Measurements from ENCODE around the gene HMX1.

HMX1 gene

GRCh38 chr4:8871417-8872401, at the start of gene HMX1:
Gene HMX1 (minus strand): TSS chr4:8871839. CDS start chr4:8871614, 225 bp downstream.
- no peak for DNase-seq

- no peak for DNase-seq
These were observed 49.3 kb upstream of the HMX1 start for GRCh38 chr4:8920969-8921368.

- DNase-seq = no peak
These were observed 48.8 kb upstream of the HMX1 start for GRCh38 chr4:8920289-8920965.

- no peak for DNase-seq
These were observed 48.1 kb upstream of the HMX1 start for GRCh38 chr4:8919651-8920288.

GRCh38 chr4:8917868-8918783, 46.5 kb upstream of the HMX1 start:
- peak in 1 of 2 donors; percentile 52 for DNase-seq

GRCh38 chr4:8917321-8917811, 45.7 kb upstream of the HMX1 start:
- DNase-seq = no peak

GRCh38 chr4:8916906-8917305, 45.3 kb upstream of the HMX1 start:
- no peak for DNase-seq

GRCh38 chr4:8916351-8916885, 44.8 kb upstream of the HMX1 start:
- DNase-seq = no peak

- no peak for DNase-seq
These were observed 43.9 kb upstream of the HMX1 start for GRCh38 chr4:8915201-8916200.

GRCh38 chr4:8914461-8915171, 43.0 kb upstream of the HMX1 start:
- DNase-seq = no peak

- DNase-seq = no peak
These were observed 42.3 kb upstream of the HMX1 start for GRCh38 chr4:8913858-8914460.

- DNase-seq = no peak
These were observed 41.6 kb upstream of the HMX1 start for GRCh38 chr4:8913121-8913857.

GRCh38 chr4:8912506-8912905, 40.9 kb upstream of the HMX1 start:
- DNase-seq = no peak

GRCh38 chr4:8912089-8912455, 40.4 kb upstream of the HMX1 start:
- DNase-seq = no peak

- DNase-seq = no peak
These were observed 39.9 kb upstream of the HMX1 start for GRCh38 chr4:8911316-8912088.

- DNase-seq = no peak
These were observed 39.2 kb upstream of the HMX1 start for GRCh38 chr4:8910822-8911315.

GRCh38 chr4:8910100-8910821, 38.6 kb upstream of the HMX1 start:
- DNase-seq = no peak

All from CD4-positive, alpha-beta T cell treated with Interferon alpha-2 for 1 hour (primary cell).